Activated naive CD4-positive, alpha-beta T cell treated with anti-CD3 and anti-CD28 coated beads, Interleukin-2, amount 50 U/mL, for 16 hours (primary cell): Measurements from ENCODE around the gene UQCC5.

Experiments
- DNase-seq: peaks from one replicate; pipeline ENCODE4 v3.0.0-alpha.2; 2020

The UQCC5 gene

DNA sequence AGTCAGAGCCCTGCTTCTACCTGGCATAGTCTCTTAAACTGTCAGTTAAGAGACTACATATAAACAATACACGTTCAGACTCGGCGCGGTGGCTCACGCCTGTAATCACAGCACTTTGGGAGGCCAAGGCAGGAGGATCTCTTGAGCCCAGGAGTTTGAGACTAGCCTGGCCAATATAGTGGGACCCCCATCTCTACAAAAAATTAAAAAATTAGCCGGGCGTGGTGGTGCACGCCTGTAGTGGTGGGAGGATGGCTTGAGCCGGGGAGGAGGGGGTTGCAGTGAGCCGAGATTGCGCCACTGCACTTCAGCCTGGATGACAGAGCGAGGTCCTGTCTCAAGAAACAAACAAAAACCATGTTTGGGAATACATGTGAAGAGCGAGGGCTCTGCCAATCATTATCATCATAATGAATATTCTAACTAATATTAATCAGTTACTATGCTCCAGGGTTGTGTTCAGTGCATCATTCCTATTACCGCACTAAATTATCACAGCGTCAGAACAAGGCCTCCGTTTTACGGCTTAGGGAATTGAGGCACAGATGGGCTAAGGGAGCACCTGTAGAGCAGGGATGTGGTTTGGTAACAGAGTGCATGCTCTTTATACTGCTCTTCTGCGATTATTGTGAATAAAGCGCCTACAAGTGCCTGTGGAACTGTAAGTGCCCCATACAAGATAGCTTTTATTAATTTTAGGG lies 844 bp upstream of the UQCC5 start:
- DNase-seq, result no peak

DNA sequence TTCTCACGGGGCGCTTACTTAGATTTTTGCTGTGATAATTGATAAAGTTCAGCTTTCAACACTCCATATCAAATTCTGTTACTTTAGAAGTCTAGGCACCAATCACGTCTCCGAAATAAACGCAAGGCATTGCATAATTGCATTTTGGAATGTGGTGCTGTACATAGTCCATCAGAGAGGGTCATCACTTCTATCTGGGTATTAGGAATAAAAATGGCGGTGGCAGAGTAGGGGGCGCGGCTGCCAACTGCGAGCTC lies 365 bp upstream of the UQCC5 start:
- DNase-seq, result no peak

DNA sequence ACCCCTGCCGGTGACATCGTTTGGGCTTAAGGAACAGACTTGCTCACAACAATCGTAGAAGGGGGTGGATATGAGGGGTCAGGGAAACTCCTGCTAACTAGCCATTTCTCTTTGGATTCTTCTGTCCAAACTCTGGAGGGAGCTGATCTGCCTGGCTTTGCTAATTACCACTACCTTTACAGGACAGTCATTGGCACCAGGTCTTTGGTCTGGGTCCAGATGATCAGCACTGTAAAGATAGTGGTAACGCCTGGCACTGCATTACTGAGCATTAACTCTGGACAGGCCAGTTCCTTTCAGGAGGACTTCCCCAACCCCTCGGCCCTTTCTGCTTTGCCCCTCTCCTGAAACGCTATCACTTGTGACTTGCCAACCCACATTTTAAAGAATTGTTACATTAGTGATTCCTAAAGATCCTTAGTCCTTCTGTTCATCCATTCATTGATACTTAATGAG lies 788 bp downstream of the UQCC5 start:
- no peak for DNase-seq

DNA sequence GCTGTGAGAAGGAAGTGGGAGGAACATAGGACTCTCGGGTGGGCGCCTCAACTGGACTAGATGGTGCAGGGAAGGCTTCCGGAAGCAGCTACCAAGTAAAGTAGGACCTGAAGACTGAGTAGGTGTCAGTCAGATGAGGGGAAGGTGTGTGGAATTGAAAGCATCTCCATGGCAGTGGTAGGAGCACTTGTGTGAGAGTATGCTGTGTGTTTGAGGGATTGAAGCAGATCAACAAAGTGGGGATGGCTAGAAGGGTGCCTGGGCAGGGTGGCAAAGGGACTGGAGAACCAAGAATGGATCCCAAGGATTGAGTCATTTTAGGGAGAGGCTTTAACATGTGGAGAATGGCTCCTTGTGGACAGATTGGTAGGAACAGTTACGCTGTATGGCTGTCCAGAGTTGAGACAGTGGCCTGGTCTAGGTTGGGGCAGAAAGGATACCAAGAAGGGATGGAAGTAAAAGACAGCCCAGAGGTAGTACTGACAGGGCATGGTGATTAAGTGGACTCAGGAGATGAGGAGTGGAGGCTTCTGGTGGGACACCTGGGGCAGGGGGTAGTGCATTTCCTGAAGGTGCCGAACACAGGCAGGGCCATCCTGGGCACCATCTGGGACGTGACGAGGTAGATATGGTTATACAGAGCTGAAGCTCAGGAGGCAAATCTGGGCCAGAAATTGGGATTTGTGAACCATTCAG lies 1.5 kb downstream of the UQCC5 start:
- DNase-seq, result no peak

- DNase-seq, result no peak
These were observed 2.7 kb downstream of the UQCC5 start for GRCh38 chr3:52539010-52539653.

DNA sequence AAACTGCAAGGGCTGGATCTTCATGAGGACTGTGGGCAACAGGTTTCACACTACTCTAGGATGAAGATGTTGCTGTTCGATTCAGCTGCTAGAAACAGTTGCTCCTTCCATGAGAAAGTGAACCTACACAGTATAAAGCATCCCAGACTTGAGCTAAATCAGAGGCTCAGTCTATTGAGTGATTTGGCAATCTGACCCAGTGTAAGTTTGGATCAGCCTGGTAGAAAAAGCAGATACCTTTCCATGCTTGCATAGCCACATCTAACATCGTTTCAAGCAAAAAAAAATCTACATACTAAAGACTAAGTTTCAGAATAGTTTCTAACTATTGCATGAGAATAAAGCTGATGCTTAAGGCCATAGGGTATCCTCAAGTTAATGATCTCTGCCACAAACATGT lies 4.6 kb downstream of the UQCC5 start:
- DNase-seq, result no peak

DNA sequence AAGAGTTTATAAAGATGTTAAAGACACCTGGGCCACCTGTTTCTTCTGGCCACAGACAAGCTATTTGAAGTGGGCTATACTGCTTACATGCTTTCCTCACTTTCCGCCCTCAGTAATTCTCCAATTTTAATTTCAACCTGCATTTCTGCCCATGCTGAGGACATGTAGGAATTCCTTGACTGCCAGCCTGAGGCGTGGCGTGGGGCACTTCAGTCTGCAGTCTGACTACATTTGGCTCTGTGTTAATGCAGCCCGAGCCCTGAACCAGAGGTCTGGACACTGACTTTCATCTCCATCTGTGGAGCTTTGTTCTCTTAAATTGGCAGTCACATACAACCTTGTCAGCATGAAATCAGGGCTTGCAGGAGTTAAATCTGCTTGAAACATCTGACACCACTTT lies 8.5 kb downstream of the UQCC5 start:
- DNase-seq, result no peak

- no peak for DNase-seq
These were observed 9.9 kb downstream of the UQCC5 start for GRCh38 chr3:52546111-52546901.

DNA sequence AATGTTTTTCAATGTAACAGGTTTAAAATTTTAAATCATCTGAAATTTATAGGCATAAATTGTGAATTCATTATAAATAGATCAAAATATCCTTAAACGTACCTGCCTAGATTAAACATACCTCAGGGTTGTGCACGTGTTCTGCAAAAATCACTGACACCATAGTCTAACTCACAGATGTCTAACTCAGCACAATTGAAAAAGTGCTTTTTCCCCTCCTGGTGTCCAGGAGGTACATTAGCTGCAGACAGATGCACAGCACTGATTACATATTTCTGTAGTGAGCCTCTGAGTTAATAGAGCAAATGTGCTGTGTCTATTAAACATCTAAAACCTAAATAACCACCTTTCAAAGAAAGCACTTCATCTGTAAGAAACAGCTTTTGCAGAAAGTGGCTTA lies 10.7 kb downstream of the UQCC5 start:
- no peak for DNase-seq

GRCh38 chr3:52551118-52551517 lies 14.7 kb downstream of the UQCC5 start:
- no peak for DNase-seq

- no peak for DNase-seq
These were observed 15.7 kb downstream of the UQCC5 start for GRCh38 chr3:52552089-52552488.

GRCh38 chr3:52554026-52554755 lies 17.8 kb downstream of the UQCC5 start:
- no peak for DNase-seq

- DNase-seq, result no peak
These were observed 18.7 kb downstream of the UQCC5 start for GRCh38 chr3:52555056-52555455.

DNA sequence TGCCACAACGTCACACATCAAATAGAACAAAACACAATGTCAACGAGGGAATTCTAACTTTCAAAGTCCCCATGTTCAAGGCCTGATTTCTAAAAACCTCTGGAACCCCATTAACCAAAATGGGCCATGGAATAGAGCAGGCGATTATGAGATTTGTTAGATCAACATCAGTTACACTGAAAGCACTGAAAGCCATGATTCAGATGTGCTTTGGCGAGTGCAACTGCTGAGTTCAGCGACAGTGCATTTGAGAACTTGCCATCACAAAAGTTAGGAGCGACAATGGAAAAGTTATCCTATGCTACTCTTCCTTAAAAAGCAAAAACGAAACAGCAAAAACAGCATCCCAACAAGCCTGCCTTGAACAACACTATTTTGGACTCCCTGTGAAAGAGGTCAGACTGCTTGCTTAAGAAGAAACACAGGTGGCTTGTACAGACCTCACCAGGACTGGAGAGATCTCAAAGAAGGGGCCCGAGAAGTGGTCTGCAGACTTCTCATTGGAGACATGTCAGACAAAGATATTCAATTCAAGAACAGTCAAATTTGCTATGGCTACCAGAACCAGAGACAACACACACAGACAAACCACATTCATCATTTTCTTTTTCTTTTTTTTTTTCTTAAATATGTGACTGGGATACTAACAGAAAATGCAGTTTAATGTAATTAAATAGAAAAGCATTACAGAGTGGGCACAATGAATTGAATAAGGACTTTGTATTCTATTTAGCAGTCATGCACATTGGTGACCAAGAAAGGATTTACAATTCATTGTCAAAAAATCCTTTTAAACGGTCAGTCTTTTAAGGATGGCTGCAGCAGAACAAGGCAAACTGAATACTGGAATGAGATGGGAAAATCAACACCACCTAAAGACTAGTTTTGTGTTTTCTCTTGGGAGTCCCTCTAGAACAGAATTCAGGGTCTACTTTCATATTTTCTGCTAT lies 20.9 kb downstream of the UQCC5 start:
- no peak for DNase-seq

DNA sequence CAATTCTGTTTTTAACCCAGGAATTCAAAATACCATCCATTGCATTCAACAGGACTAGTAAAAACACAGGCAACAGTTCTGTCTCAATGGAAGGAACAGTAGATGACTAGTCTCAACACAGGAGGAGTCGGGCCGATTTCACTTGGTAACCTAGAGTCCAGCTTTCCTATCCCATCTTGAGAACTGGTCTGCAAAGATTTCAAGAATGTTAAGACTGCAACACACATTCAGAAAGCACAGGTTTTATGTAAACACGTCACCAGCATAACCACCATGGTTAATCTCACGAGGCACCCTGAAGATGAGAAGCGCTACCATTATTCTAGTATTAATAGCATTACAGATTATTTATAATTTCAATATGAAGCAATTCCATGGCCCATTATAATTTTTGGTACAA lies 22.0 kb downstream of the UQCC5 start:
- DNase-seq, result no peak

DNA sequence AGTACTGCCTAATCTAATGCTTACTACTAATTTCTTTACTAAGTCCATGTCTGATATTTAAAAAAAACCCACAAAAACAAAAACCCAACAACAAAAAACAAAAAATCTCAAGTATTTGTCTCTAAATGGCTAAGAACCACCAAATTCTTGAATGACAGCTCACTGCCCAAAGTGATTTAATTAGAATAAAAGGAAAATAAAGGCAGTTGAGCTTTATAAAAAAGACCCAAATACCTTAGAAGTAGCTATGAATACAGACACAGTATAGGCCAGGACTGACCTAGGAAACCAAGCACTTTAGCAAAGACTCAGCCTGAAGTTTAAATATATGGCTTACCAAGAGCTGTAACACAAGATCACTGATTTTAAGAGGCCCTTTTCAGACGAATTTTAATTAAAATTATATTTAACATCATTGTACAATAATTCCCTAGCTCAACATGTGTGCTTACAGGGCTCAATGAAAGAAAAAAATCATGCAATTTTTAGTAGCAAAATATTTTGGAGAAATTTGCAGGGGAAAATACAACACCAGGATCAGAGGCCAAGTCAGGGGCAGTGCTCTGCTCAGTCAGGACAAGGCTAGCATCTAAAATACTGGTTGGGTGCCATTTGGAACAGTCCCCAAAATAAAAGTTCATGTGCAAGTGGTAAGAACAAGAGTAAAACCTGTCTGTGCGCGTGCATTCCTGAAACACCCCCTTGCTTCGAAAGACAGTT lies 24.8 kb downstream of the UQCC5 start:
- DNase-seq, result no peak

DNA sequence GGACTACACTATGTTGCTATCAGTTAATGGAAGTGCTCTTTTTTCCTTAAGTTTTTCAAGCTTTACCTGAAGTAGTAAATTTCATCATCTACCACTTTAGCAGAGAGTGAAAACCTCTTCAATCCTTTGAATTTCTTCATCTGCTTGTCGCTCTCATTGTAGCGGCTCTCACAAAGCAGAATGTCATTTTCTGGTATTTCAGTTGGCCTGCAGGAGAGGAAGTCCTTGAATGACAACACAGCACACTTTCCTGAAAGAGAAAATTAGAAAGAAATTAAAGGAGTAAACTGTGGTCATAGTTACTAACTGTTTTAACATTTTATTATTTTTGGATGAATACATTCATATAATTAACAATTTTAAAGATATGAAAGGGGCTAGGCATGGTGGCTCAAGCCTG lies 27.6 kb downstream of the UQCC5 start:
- DNase-seq, result no peak

GRCh38 chr3:52568069-52568468 lies 31.7 kb downstream of the UQCC5 start:
- DNase-seq, result no peak

DNA sequence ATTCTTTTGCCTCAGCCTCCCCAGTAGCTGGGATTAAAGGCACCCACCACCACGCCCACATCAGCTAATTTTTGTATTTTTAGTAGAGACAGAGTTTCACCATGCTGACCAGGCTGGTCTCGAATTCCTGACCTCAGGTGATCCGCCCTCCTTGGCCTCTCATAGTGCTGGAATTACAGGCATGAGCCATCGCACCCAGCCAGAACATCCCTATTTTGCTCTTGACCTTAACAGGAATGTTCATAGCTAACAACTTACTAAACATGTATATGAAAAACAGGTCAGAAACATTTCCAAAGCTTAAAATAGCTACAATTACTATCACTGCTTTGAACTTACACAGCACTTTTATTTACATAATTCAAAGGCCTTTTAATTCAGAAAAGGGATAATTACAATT lies 33.7 kb downstream of the UQCC5 start:
- DNase-seq, result no peak

DNA sequence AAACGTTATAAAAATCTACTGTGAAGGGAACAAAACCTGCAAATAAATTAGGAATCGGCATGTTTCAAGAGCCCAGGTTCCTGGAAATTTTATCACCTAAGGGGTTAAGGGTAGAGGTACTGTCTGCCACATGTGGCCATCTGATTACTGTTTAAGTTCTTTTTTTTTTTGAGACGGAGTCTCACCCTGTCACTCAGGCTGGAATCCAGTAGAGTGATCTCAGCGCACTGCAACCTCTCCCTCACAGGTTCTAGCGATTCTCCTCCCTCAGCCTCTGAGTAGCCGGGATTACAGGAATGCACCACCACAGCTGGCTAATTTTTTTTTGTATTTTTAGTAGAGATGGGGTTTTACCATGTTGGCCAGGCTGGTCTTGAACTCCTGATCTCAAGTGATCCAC lies 35.8 kb downstream of the UQCC5 start:
- DNase-seq, result no peak
